AG04450 (cell line): ENCODE data around the gene CDH4. TPM values are rescaled to one million over a fixed set of nuclear protein-coding genes. Genes with fewer than 3 reads are reported as not detected.

Experiments used
- CTCF ChIA-PET: fragments of 300-600, 350-600 bp; formaldehyde crosslinking; extraction: SDS; loops from one replicate; lab custom pipeline; 2022; ENCODE audit warnings: antibody characterized with exemption, inconsistent platforms; lab: Charles Lee
- POLR2A ChIA-PET: fragments of 350-600 bp; formaldehyde crosslinking; extraction: SDS; loops from one replicate; lab custom pipeline; 2021; ENCODE audit warnings: antibody characterized with exemption, inconsistent platforms; lab: Yijun Ruan, JAX
- DNase-seq: peaks from one replicate; pipeline ENCODE4 v3.0.0-alpha.2; 2011; ENCODE audit warnings: low read depth, low spot score
- H3K27ac ChIP-seq: one replicate; pipeline ENCODE4 v1.5.1; 2012; ENCODE audit warnings: low read depth, low read length, control low read depth
- H3K27me3 ChIP-seq: one replicate; pipeline ENCODE4 v1.6.0; 2012; ENCODE audit warnings: low read length; ENCODE audit not compliant: control insufficient read depth, insufficient read depth
- H3K4me3 ChIP-seq: 2 replicates; pipeline ENCODE4 v1.5.1; 2011; ENCODE audit warnings: mild to moderate bottlenecking, low read depth, low read length, control low read depth
- H3K9me3 ChIP-seq: 2 replicates; pipeline ENCODE4 v1.5.1; 2012; ENCODE audit warnings: low read length; ENCODE audit not compliant: control insufficient read depth, insufficient read depth
- polyA plus RNA-seq: library from polyadenylated mRNA; depleted of rRNA; stranded (reverse); fragments of >200 nt; gene quantifications from 2 replicates; pipeline ENCODE4 v1.2.3, GENCODE V29; 2011
- TF ChIP-seq, protein P1 (sequence below): IDR thresholded peaks from 2 replicates; pipeline ENCODE4 v1.5.1; 2011; ENCODE audit warnings: low read depth, low read length, control low read depth, inconsistent platforms

The CDH4 gene
- polyA plus RNA-seq, 1 experiment = 1.6 TPM

DNA sequence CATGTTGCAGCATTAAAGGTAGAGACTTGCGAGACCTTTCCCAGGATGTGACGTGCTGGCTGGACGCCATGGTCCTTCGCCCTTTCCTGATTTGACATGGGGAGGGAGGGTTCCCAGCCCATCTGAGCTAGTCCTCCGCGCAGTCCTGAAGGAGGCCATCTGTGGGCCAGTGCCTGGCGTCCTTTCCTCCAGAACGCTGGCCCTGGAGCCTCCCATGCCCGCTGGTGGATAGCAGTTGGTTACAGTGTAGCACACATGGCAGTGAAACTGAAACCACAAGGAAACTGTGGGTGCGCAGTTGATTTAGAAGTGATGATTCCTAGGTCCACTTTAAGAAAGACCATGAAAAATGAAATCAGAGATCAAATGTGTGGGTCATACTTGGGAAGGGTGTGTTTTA is 193.7 kb downstream of the CDH4 start:
- Histone ChIP-seq H3K27ac (no peak overlapping the region), H3K4me3 (no peak overlapping the region), H3K9me3 (no peaks in the 10 kb centered on the region), H3K27me3 (no peaks in the 10 kb centered on the region)
- TF ChIP-seq, protein P1, sequence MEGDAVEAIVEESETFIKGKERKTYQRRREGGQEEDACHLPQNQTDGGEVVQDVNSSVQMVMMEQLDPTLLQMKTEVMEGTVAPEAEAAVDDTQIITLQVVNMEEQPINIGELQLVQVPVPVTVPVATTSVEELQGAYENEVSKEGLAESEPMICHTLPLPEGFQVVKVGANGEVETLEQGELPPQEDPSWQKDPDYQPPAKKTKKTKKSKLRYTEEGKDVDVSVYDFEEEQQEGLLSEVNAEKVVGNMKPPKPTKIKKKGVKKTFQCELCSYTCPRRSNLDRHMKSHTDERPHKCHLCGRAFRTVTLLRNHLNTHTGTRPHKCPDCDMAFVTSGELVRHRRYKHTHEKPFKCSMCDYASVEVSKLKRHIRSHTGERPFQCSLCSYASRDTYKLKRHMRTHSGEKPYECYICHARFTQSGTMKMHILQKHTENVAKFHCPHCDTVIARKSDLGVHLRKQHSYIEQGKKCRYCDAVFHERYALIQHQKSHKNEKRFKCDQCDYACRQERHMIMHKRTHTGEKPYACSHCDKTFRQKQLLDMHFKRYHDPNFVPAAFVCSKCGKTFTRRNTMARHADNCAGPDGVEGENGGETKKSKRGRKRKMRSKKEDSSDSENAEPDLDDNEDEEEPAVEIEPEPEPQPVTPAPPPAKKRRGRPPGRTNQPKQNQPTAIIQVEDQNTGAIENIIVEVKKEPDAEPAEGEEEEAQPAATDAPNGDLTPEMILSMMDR = no peak
- CTCF ChIA-PET = no interaction called here
- no peak for DNase-seq
- POLR2A ChIA-PET = no interaction called here

DNA sequence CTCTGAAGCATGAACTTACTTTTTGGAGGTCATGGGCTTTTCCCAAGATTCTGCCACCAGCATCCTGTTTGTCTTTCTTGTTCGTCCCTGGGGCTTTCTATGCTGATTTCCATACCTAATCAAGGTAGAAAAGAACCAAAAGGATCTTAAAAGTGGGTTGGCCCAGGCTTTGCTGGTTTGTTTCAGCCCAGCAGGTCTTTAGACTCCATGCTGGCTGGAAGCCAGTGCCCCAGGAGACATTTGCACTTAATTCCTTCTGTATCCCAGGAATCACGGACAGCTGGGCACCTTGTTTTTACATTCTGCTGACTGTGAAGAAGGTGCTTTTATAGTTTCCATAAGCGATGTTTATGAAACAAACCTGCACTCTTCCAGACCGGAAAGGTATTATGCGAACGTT is 195.9 kb downstream of the CDH4 start:
- Histone ChIP-seq H3K4me3 (no peak overlapping the region), H3K27ac (no peak overlapping the region), H3K9me3 (no peaks in the 10 kb centered on the region), H3K27me3 (no peaks in the 10 kb centered on the region)
- DNase-seq = no peak
- TF ChIP-seq, protein P1 = no peak
- POLR2A ChIA-PET = no interaction called here
- CTCF ChIA-PET = no interaction called here

DNA sequence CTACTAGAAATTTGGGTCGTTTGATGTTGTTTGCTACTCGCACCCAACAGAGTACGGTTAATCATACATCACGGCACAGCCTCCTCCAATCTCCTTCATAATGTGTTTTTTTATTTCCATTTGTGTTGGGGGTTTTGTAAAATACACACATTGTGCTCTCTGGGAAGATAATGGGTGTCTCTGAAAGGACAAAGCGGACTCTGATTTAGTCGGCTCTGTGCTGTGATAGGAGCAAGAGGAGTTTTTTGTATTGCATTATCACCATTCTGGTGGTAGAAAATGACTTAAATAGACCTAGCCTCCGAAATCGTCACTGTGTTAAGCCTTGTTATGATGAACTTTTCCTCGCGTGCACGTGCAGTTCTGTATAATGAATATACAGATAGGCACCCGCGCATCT is 196.3 kb downstream of the CDH4 start:
- TF ChIP-seq, protein P1 = no peak
- H3K27ac ChIP-seq = no peak overlapping the region
- H3K27me3 ChIP-seq = no peaks in the 10 kb centered on the region
- no peaks in the 10 kb centered on the region for H3K9me3 ChIP-seq
- CTCF ChIA-PET = no interaction called here
- POLR2A ChIA-PET = no interaction called here
- no peak for DNase-seq
- no peak overlapping the region for H3K4me3 ChIP-seq

DNA sequence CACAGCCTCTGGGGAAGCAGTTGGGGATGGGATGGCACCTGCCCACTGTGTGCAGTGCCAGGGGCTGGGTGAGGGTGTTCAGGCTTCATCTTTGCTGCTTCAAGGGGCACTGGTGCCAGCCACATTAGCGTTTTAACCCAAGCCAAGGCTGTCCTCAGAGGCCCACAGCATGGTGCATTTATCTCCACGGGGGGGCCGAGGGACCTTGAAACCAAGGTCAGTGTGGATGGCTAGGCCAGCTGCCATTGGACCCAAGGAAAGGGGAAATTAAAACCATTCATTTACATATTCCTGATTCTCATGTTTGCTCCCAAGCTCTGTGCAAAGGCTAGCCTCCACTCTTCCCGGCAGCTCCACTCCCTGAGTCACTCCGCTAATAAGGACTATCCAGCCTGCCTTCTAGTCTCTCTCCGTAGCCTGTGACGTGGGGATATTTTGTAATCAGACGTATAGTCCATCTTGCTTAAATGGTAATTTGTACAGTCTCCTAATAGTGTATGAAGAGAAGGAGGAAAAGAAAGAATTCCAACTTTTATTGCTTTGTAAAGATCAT is 197.1 kb downstream of the CDH4 start:
- ChIA-PET CTCF (no interaction called here), POLR2A (no interaction called here)
- TF ChIP-seq, protein P1 = no peak
- no peaks in the 10 kb centered on the region for H3K27me3 ChIP-seq
- no peak for DNase-seq
- no peak overlapping the region for H3K27ac ChIP-seq
- no peaks in the 10 kb centered on the region for H3K9me3 ChIP-seq
- H3K4me3 ChIP-seq = no peak overlapping the region

DNA sequence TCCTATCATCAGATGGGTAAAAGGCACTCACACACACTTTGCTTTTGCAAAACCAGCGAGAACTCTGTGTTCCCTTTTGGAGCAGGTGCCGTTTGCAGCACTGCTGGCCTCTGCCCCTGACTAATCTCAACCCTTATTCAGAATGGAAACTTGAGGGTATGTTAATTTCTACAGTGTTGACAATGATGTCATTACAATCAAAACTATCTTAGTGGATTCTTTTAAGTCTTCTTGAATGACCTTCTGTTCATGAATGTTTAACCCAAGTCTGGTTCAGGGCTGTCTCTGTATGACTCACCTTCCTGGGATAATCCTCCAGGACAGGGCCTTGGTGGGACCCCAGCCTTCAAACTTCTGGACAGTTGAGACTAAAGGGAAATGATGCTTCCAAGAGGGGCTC is 197.9 kb downstream of the CDH4 start:
- H3K27me3 ChIP-seq = no peaks in the 10 kb centered on the region
- POLR2A ChIA-PET = no interaction called here
- no peak for DNase-seq
- no peaks in the 10 kb centered on the region for H3K9me3 ChIP-seq
- H3K4me3 ChIP-seq = no peak overlapping the region
- TF ChIP-seq, protein P1 = no peak
- CTCF ChIA-PET = no interaction called here
- no peak overlapping the region for H3K27ac ChIP-seq
